H1 (cell line): ENCODE measurements around the gene C1orf74. TPM values are rescaled to one million over a fixed set of nuclear protein-coding genes. Genes with fewer than 3 reads are reported as not detected.
A peak's percentile ranks its signal among the peaks of the same experiment; 100 is the strongest.

Experiments used
- CTCF ChIA-PET: fragments of 300-600 bp; sonication (Branson Sonifier 250); formaldehyde crosslinking; loops from one replicate; lab custom pipeline; 2021; ENCODE audit not compliant: partially characterized antibody; lab: Charles Lee
- POLR2A ChIA-PET: fragments of 300-600 bp; sonication (Branson Sonifier 250); formaldehyde crosslinking; loops from one replicate; lab custom pipeline; 2021; ENCODE audit warnings: inconsistent platforms; ENCODE audit not compliant: partially characterized antibody; lab: Charles Lee
- DNase-seq, 2 experiments: peaks; one replicate each; pipeline versions ENCODE4 v3.0.0 to v3.0.0-alpha.2; 2010 to 2022; ENCODE audit warnings: low spot score in 2 of 2, low read depth in 1 of 2, mixed read lengths in 1 of 2
- FAIRE-seq: peaks from 2 replicates; lab custom pipeline; 2011; peaks lifted over from hg19 to GRCh38; lab: Jason Lieb, UNC
- H2AFZ ChIP-seq: 2 replicates; pipeline ENCODE4 v1.8.1; 2012; ENCODE audit warnings: low read length, inconsistent platforms
- H2AK5ac ChIP-seq: 2 replicates; pipeline ENCODE4 v1.6.1; 2013; ENCODE audit warnings: low read depth, low read length
- H2BK120ac ChIP-seq: replicated peaks from 2 replicates; pipeline ENCODE3; 2013; ENCODE audit warnings: low read depth, low read length, inconsistent platforms
- H2BK12ac ChIP-seq: 2 replicates; pipeline ENCODE4 v1.6.1; 2013; ENCODE audit warnings: low read depth, low read length
- H2BK15ac ChIP-seq: 2 replicates; pipeline ENCODE4 v1.6.1; 2013; ENCODE audit warnings: low read length
- H2BK20ac ChIP-seq: 2 replicates; pipeline ENCODE4 v1.6.1; 2013; ENCODE audit warnings: low read length
- H2BK5ac ChIP-seq: 2 replicates; pipeline ENCODE4 v1.6.1; 2013; ENCODE audit warnings: low read depth, low read length
- H3K14ac ChIP-seq: 2 replicates; pipeline ENCODE4 v1.6.1; 2013; ENCODE audit warnings: inconsistent platforms; ENCODE audit not compliant: insufficient read length
- H3K18ac ChIP-seq: 2 replicates; pipeline ENCODE4 v1.6.1; 2013; ENCODE audit warnings: low read length; ENCODE audit errors: extremely low read depth
- H3K23ac ChIP-seq: 2 replicates; pipeline ENCODE4 v1.6.1; 2013; ENCODE audit warnings: inconsistent platforms; ENCODE audit not compliant: insufficient read length
- H3K23me2 ChIP-seq: 2 replicates; pipeline ENCODE4 v1.6.1; 2013; ENCODE audit warnings: low read depth, low read length
- H3K27ac ChIP-seq: 2 replicates; pipeline ENCODE4 v1.6.1; 2011; ENCODE audit warnings: low read depth, low read length, inconsistent platforms
- H3K27me3 ChIP-seq, 4 experiments: replicated peaks in 1 of 4; 1 replicate in 1 of 4; 2 replicates in 3 of 4; pipeline versions ENCODE4 v1.6.1 to v1.8.1; 2011 to 2013; ENCODE audit warnings: low read length in 3 of 4, mild to moderate bottlenecking in 3 of 4, inconsistent platforms in 2 of 4, mixed read lengths in 2 of 4, moderate library complexity in 1 of 4; ENCODE audit not compliant: control insufficient read depth in 3 of 4, insufficient read depth in 3 of 4; ENCODE audit errors: extremely low read depth in 1 of 4
- H3K36me3 ChIP-seq, 4 experiments: 2 replicates each; pipeline versions ENCODE4 v1.6.1 to v1.8.1; 2011 to 2013; ENCODE audit warnings: mild to moderate bottlenecking in 4 of 4, low read length in 3 of 4, moderate library complexity in 2 of 4, control low read depth in 1 of 4, inconsistent platforms in 1 of 4; ENCODE audit not compliant: insufficient read depth in 4 of 4, control insufficient read depth in 2 of 4
- H3K4ac ChIP-seq: replicated peaks from 2 replicates; pipeline ENCODE3; 2013; ENCODE audit warnings: low read length, low read depth, mixed read lengths, inconsistent platforms; ENCODE audit not compliant: insufficient read length
- H3K4me1 ChIP-seq, 4 experiments: replicated peaks in 1 of 4; 1 replicate in 1 of 4; 2 replicates in 3 of 4; pipeline versions ENCODE4 v1.6.1 to v1.8.1; 2011 to 2013; ENCODE audit warnings: low read length in 3 of 4, inconsistent platforms in 2 of 4, mixed read lengths in 1 of 4; ENCODE audit not compliant: insufficient read depth in 4 of 4, control insufficient read depth in 3 of 4
- H3K4me2 ChIP-seq, 2 experiments: 2 replicates each; pipeline versions ENCODE4 v1.6.1 to v1.8.1; 2011 to 2013; ENCODE audit warnings: low read depth in 2 of 2, low read length in 2 of 2, control low read depth in 1 of 2, inconsistent platforms in 1 of 2, mild to moderate bottlenecking in 1 of 2; ENCODE audit not compliant: insufficient read depth in 1 of 2
- H3K4me3 ChIP-seq, 4 experiments: fragments of 200-600, 300-600 bp in 1 of 4; sonication (generic), shearing (Covaris generic), sonication (Bioruptor Twin) in 1 of 4; 2 replicates each; pipeline versions ENCODE4 v1.5.1 to v1.8.1; 2011 to 2016; ENCODE audit warnings: low read length in 4 of 4, low read depth in 3 of 4, control low read depth in 2 of 4, inconsistent platforms in 2 of 4, mild to moderate bottlenecking in 2 of 4, mixed read lengths in 1 of 4, moderate library complexity in 1 of 4; ENCODE audit not compliant: insufficient read depth in 2 of 4; ENCODE audit errors: extremely low read depth in 1 of 4
- H3K56ac ChIP-seq: replicated peaks from 2 replicates; pipeline ENCODE3; 2013; ENCODE audit warnings: low read depth, mild to moderate bottlenecking, mixed read lengths, low read length, inconsistent platforms; ENCODE audit not compliant: insufficient read length
- H3K79me1 ChIP-seq: 2 replicates; pipeline ENCODE4 v1.6.1; 2013; ENCODE audit warnings: low read depth, low read length, control low read depth
- H3K79me2 ChIP-seq, 2 experiments: 2 replicates each; pipeline versions ENCODE4 v1.6.1 to v1.8.1; 2012 to 2013; ENCODE audit warnings: low read length in 2 of 2, mild to moderate bottlenecking in 2 of 2, inconsistent platforms in 1 of 2; ENCODE audit not compliant: insufficient read depth in 2 of 2, control insufficient read depth in 1 of 2
- H3K9ac ChIP-seq, 4 experiments: replicated peaks in 1 of 4; 1 replicate in 1 of 4; 2 replicates in 3 of 4; pipeline versions ENCODE4 v1.6.1 to v1.8.1; 2011 to 2013; ENCODE audit warnings: low read depth in 3 of 4, low read length in 3 of 4, control low read depth in 2 of 4, mild to moderate bottlenecking in 2 of 4, moderate library complexity in 2 of 4, inconsistent platforms in 1 of 4; ENCODE audit errors: extremely low read depth in 1 of 4
- H3K9me3 ChIP-seq, 2 experiments: 2 replicates each; pipeline versions ENCODE4 v1.6.1 to v1.8.1; 2012 to 2013; ENCODE audit warnings: mild to moderate bottlenecking in 2 of 2, moderate library complexity in 2 of 2, control low read depth in 1 of 2, inconsistent platforms in 1 of 2, low read depth in 1 of 2, low read length in 1 of 2, mixed read lengths in 1 of 2; ENCODE audit not compliant: insufficient read depth in 2 of 2
- H4K20me1 ChIP-seq, 2 experiments: replicated peaks in 1 of 2; 2 replicates each; pipeline versions ENCODE3 to v1.8.1; 2011 to 2013; ENCODE audit warnings: inconsistent platforms in 2 of 2, low read length in 2 of 2, mild to moderate bottlenecking in 1 of 2; ENCODE audit not compliant: insufficient read depth in 2 of 2, control insufficient read depth in 1 of 2
- H4K5ac ChIP-seq: 2 replicates; pipeline ENCODE4 v1.6.1; 2013; ENCODE audit warnings: low read length, low read depth, mixed read lengths, inconsistent platforms; ENCODE audit not compliant: insufficient read length
- H4K8ac ChIP-seq: 2 replicates; pipeline ENCODE4 v1.8.0; 2013; ENCODE audit warnings: mild to moderate bottlenecking, moderate library complexity, low read length, inconsistent platforms; ENCODE audit not compliant: insufficient read depth; ENCODE audit errors: extremely low read depth
- H4K91ac ChIP-seq: replicated peaks from 2 replicates; pipeline ENCODE3; 2013; ENCODE audit warnings: low read length, mixed read lengths, inconsistent platforms; ENCODE audit not compliant: insufficient read length
- CBX5 ChIP-seq: fragments of 300-800, 300-1000 bp; sonication (generic); IDR thresholded peaks from 2 replicates; pipeline ENCODE4 v1.7.1; 2016; ENCODE audit warnings: antibody characterized with exemption, low read length, low read depth
- CTBP2 ChIP-seq: IDR thresholded peaks from 2 replicates; pipeline ENCODE4 v1.7.0; 2011; ENCODE audit warnings: borderline replicate concordance, mild to moderate bottlenecking, moderate library complexity, mixed read lengths, low read length; ENCODE audit not compliant: insufficient read depth, insufficient read length
- EP300 ChIP-seq, 2 experiments: IDR thresholded peaks; 1 replicate in 1 of 2; 2 replicates in 1 of 2; pipeline ENCODE4 v1.6.1; 2011 to 2012; ENCODE audit warnings: low read depth in 2 of 2, low read length in 2 of 2, mild to moderate bottlenecking in 2 of 2, borderline replicate concordance in 1 of 2, inconsistent platforms in 1 of 2, moderate library complexity in 1 of 2
- FOSL1 ChIP-seq: IDR thresholded peaks from 2 replicates; pipeline ENCODE4 v1.6.1; 2011; ENCODE audit warnings: mild to moderate bottlenecking, low read depth, low read length, moderate library complexity; ENCODE audit not compliant: insufficient read depth
- JUND ChIP-seq: IDR thresholded peaks from 2 replicates; pipeline ENCODE4 v1.6.1; 2011; ENCODE audit warnings: mild to moderate bottlenecking, improper control_type of control experiment, low read length
- KDM1A ChIP-seq: fragments of 200-600, 300-600 bp; sonication (generic); IDR thresholded peaks from 2 replicates; pipeline ENCODE4 v1.7.1; 2016; ENCODE audit warnings: mild to moderate bottlenecking, low read length, borderline replicate concordance
- POLR2A ChIP-seq, 2 experiments: IDR thresholded peaks; 1 replicate in 1 of 2; 2 replicates in 1 of 2; pipeline ENCODE4 v1.6.1; 2011; ENCODE audit warnings: low read depth in 2 of 2, low read length in 2 of 2, mild to moderate bottlenecking in 2 of 2; ENCODE audit errors: control extremely low read depth in 1 of 2
- SP2 ChIP-seq: IDR thresholded peaks from 2 replicates; pipeline ENCODE4 v1.6.1; 2012; ENCODE audit warnings: mild to moderate bottlenecking, low read length, inconsistent platforms
- SRF ChIP-seq: IDR thresholded peaks from 2 replicates; pipeline ENCODE4 v1.6.1; 2011; ENCODE audit warnings: mild to moderate bottlenecking, low read depth, low read length, moderate library complexity
- WGBS, 2 experiments: shearing (Covaris generic) in 1 of 2; methylation state at CpG; one replicate each; pipeline versions ENCODE4 v1.1.6 to v1.1.7; 2013 to 2015; ENCODE audit warnings: low lambda C conversion rate in 2 of 2, mixed read lengths in 2 of 2, inconsistent platforms in 1 of 2, low coverage in 1 of 2, missing lambda C conversion rate in 1 of 2; ENCODE audit not compliant: insufficient replicate concordance in 2 of 2, insufficient coverage in 1 of 2, insufficient read length in 1 of 2; ENCODE audit errors: extremely low coverage in 1 of 2, missing lambda C conversion rate in 1 of 2; 5-methylcytosine and 5-hydroxymethylcytosine counted together
- polyA plus RNA-seq, 7 experiments: library from polyadenylated mRNA; depleted of rRNA in 3 of 7; stranded (reverse) in 5 of 7; unstranded in 2 of 7; fragments of >200 nt in 5 of 7; fragments of 200-250 nt in 2 of 7; gene quantifications; 1 replicate in 5 of 7; 2 replicates in 1 of 7; 4 replicates in 1 of 7; pipeline versions ENCODE4 v1.2.1 to v1.2.3, GENCODE V29; 2011 to 2013; ENCODE audit warnings: missing spikeins in 2 of 7, mixed read lengths in 2 of 7
- total RNA-seq: library from RNA; stranded (reverse); fragmentation: NEBNext Ultra II Directional; extraction: Animal tissue kit (Norgen Biotek cat#: 25700); gene quantifications from 2 replicates; pipeline ENCODE4 v1.2.1, GENCODE V29; 2021
- TF ChIP-seq, protein P1 (sequence below): IDR thresholded peaks from 2 replicates; pipeline ENCODE4 v1.6.1; 2012; ENCODE audit warnings: inconsistent platforms
- TF ChIP-seq, protein P2 (sequence below): IDR thresholded peaks from 2 replicates; pipeline ENCODE4 v1.6.1; 2012; ENCODE audit warnings: inconsistent platforms

The C1orf74 gene
- total and polyA plus RNA-seq, 2 of the 8 experiments (the other 6 are each of a cell fraction or from before 2014, with no cell fraction given) = 3.1 to 3.9 TPM

DNA sequence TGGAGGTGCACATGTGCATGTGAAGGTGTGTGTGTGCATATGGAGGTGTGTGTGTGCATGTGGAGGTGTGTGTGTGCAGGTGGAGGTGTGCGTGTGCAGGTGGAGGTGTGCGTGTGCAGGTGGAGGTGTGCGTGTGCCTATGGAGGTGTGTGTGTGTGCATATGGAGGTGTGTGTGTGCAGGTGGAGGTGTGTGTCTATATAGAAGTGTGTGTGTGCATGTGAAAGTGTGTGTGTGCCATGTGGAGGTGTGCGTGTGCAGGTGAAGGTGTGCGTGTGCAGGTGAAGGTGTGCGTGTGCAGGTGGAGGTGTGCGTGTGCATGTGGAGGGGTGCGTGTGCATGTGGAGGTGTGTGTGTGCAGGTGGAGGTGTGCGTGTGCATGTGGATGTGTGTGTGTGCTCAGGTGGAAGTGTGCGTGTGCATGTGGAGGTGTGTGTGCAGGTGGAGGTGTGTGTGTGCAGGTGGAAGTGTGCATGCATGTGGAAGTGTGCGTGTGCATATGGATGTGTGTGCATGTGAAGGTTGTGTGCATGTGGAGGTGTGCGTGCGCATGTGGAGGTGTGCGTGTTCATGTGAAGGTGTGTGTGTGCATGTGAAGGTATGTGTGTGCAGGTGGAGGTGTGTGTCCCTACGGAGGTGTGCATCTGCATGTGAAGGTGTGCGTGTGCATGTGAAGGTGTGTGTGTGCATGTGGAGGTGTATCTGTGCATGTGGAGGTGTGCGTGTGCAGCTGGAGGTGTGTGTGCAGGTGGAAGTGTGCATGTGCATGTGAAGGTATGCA lies 13.5 kb downstream of the C1orf74 start:
- H2BK20ac ChIP-seq = no peak overlapping the region
- H2BK15ac ChIP-seq = no peak overlapping the region
- peaks cover 13% of the 10 kb centered on the region; the same call in 1 of the 2 replicates for H3K23me2 ChIP-seq
- H3K14ac ChIP-seq = no peak overlapping the region
- H3K79me2 ChIP-seq = no peaks in the 10 kb centered on the region
- H2AK5ac ChIP-seq = peak overlapping the region; percentile 76
- H2BK120ac ChIP-seq = no peak overlapping the region
- H2AFZ ChIP-seq = no peak overlapping the region
- H3K27ac ChIP-seq = no peak overlapping the region
- H3K9ac ChIP-seq = no peak overlapping the region
- H4K91ac ChIP-seq = no peak overlapping the region
- H4K5ac ChIP-seq = no peak overlapping the region
- peak overlapping the region; percentile 68; the same call in 1 of the 2 replicates for H2BK12ac ChIP-seq
- peak overlapping the region; percentile 60; the same call in 1 of the 2 replicates for H2BK5ac ChIP-seq
- H3K56ac ChIP-seq = no peak overlapping the region
- H3K36me3 ChIP-seq = no peaks in the 10 kb centered on the region; a peak in 1 of 8 replicates
- peaks cover 0 to 11% of the 10 kb centered on the region in 2 experiments for H4K20me1 ChIP-seq
- H3K79me1 ChIP-seq = no peaks in the 10 kb centered on the region
- H3K9me3 ChIP-seq = peaks cover 5 to 8% of the 10 kb centered on the region in 2 experiments; a peak in 2 of 4 replicates
- ChIA-PET POLR2A (no interaction called here), CTCF (interaction anchor here (1.0 to 1.4 kb wide), 2 partner anchors 53 to 117 kb away, joined by 4 to 6 read pairs; no protein-coding TSS in a partner anchor)
- H3K4me3 ChIP-seq = no peak overlapping the region; a peak in 1 of 8 replicates
- no peak overlapping the region for H3K23ac ChIP-seq
- DNase-seq = no peak
- no peak overlapping the region for H3K4ac ChIP-seq
- WGBS, 2 experiments = 89% methylated on average over 17 of the region's 17 CpGs; no CpG with 5 or more reads in 1 of the 2 experiments
- H3K4me1 ChIP-seq = no peaks in the 10 kb centered on the region; a peak in 1 of 7 replicates
- H3K27me3 ChIP-seq = peaks cover 0 to 2% (median 0%) of the 10 kb centered on the region in 4 experiments; a peak in 1 of 7 replicates
- no peak for FAIRE-seq
- peak overlapping the region in 1 of 2 experiments; percentile 2; a peak in 1 of 4 replicates for H3K4me2 ChIP-seq
- H3K18ac ChIP-seq = no peak overlapping the region
- no peak overlapping the region for H4K8ac ChIP-seq
- TF ChIP-seq SP2 (no peak), CBX5 (no peak), FOSL1 (no peak), EP300 (IDR thresholded peaks at IDR 0.05; ENCODE audit: borderline replicate concordance in 1 of 2, low read depth in 2 of 2, low read length in 2 of 2) (no peak), JUND (no peak), POLR2A (IDR thresholded peaks at IDR 0.05; ENCODE audit: control extremely low read depth in 1 of 2, low read depth in 2 of 2, low read length in 2 of 2) (no peak), SRF (no peak), KDM1A (no peak), CTBP2 (no peak)
- TF ChIP-seq, protein P1, sequence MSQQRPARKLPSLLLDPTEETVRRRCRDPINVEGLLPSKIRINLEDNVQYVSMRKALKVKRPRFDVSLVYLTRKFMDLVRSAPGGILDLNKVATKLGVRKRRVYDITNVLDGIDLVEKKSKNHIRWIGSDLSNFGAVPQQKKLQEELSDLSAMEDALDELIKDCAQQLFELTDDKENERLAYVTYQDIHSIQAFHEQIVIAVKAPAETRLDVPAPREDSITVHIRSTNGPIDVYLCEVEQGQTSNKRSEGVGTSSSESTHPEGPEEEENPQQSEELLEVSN = no peak
- TF ChIP-seq, protein P2, sequence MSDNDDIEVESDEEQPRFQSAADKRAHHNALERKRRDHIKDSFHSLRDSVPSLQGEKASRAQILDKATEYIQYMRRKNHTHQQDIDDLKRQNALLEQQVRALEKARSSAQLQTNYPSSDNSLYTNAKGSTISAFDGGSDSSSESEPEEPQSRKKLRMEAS = no peak
